Left lung (tissue), 10 donors: ENCODE measurements around the gene HDAC4. TPM values are rescaled to one million over a fixed set of nuclear protein-coding genes. Genes with fewer than 3 reads are reported as not detected.

Experiments used
- ATAC-seq: fragments of 200-7000 bp; cut with Tn5 transposase; one replicate; pipeline ENCODE4 v1.9.1; 2020; ENCODE audit warnings: moderate library complexity
- DNase-seq, 4 donors: peaks; one replicate each; pipeline ENCODE4 v3.0.0-alpha.2; 2013 to 2020
- H3K27ac ChIP-seq, 2 donors: fragments of 200-600 bp; sonication (generic) in 1 of 2; one replicate each; pipeline versions ENCODE4 v1.5.0 to v1.8.0; 2020 to 2021
- H3K27me3 ChIP-seq, 2 donors: fragments of 200-600 bp; sonication (generic) in 1 of 2; one replicate each; pipeline versions ENCODE4 v1.5.0 to v1.8.0; 2020 to 2021
- H3K36me3 ChIP-seq, 2 donors: fragments of 200-600 bp; sonication (generic) in 1 of 2; one replicate each; pipeline versions ENCODE4 v1.5.0 to v1.8.0; 2020 to 2021
- H3K4me1 ChIP-seq, 2 donors: fragments of 200-600 bp; one replicate each; pipeline ENCODE4 v1.8.0; 2021
- H3K4me3 ChIP-seq, 2 donors: fragments of 200-600 bp; sonication (generic) in 1 of 2; one replicate each; pipeline versions ENCODE4 v1.5.0 to v1.8.0; 2020 to 2021; ENCODE audit warnings: mild to moderate bottlenecking in 1 of 2
- H3K9me3 ChIP-seq, 2 donors: fragments of 200-600 bp; sonication (generic) in 1 of 2; one replicate each; pipeline versions ENCODE4 v1.5.0 to v1.8.0; 2020 to 2021
- CTCF ChIP-seq, 2 donors: fragments of 200-600 bp; sonication (generic) in 1 of 2; IDR thresholded peaks; one replicate each; pipeline versions ENCODE4 v1.5.0 to v1.8.0; 2021; ENCODE audit warnings: antibody characterized with exemption in 2 of 2
- intact Hi-C, 2 donors: fragments of 100-400 bp; cut with DNase I; formaldehyde crosslinking; loops; one replicate each; pipeline versions ENCODE4 v1.11.2 to v1.14.2; 2022
- polyA plus RNA-seq, 6 donors: library from polyadenylated mRNA; unstranded; fragments of 120-200 nt; gene quantifications; one replicate each; pipeline ENCODE4 v1.2.1, GENCODE V29; 2013; ENCODE audit not compliant: insufficient read length in 6 of 6
- total RNA-seq, 2 donors: library from RNA; stranded (reverse); fragmentation: NEBNext Ultra II Directional; extraction: Animal tissue kit (Norgen Biotek cat#: 25700); gene quantifications; one replicate each; pipeline ENCODE4 v1.2.1, GENCODE V29; 2021
- donor health status: DM: no; HTN: yes; CAD: no.
- donor health status: DM: no; HTN: no; CAD: no.

Gene HDAC4
- total and polyA plus RNA-seq, 8 donors = 9.9 to 36.8 (median 12.8) TPM

- intact Hi-C loops = no loop called here
- DNase-seq = peak in 2 of 4 donors; percentile 62 to 80
- peaks cover 54 to 84% of the 10 kb centered on the region in 2 donors for H3K4me1 ChIP-seq
Measured at GRCh38 chr2:239222312-239222660, 178.5 kb downstream of the HDAC4 start.

GRCh38 chr2:239220981-239221396 is 179.8 kb downstream of the HDAC4 start:
- DNase-seq (no peak), ATAC-seq (no peak)
- Histone ChIP-seq H3K27ac (peak overlapping the region; percentile 91 to 93), H3K4me3 (no peak overlapping the region), H3K36me3 (no peaks in the 10 kb centered on the region), H3K9me3 (no peaks in the 10 kb centered on the region), H3K4me1 (peaks cover 51 to 84% of the 10 kb centered on the region in 2 donors), H3K27me3 (no peaks in the 10 kb centered on the region)
- no peak for TF ChIP-seq CTCF (IDR thresholded peaks at IDR 0.05)
- intact Hi-C loops = no loop called here

More at GRCh38 chr2:239222312-239222660, 178.5 kb downstream of the HDAC4 start:
- Histone ChIP-seq H3K36me3 (no peaks in the 10 kb centered on the region), H3K9me3 (no peaks in the 10 kb centered on the region), H3K4me3 (peak overlapping the region in 1 of 2 donors; percentile 4), H3K27me3 (no peaks in the 10 kb centered on the region), H3K27ac (peak overlapping the region; percentile 91 to 93)
- peak; percentile 63 for ATAC-seq
- no peak for TF ChIP-seq CTCF (IDR thresholded peaks at IDR 0.05)

GRCh38 chr2:239220341-239220740 is 180.5 kb downstream of the HDAC4 start:
- ATAC-seq = no peak
- intact Hi-C loops = no loop called here

GRCh38 chr2:239216614-239217273 is 184.1 kb downstream of the HDAC4 start:
- H3K4me3 ChIP-seq = no peak overlapping the region
- ATAC-seq (no peak), DNase-seq (no peak)
- no peak for TF ChIP-seq CTCF (IDR thresholded peaks at IDR 0.05)
- peak overlapping the region in 1 of 2 donors; percentile 57 for H3K27ac ChIP-seq
- intact Hi-C loops = no loop called here
- no peaks in the 10 kb centered on the region for H3K9me3 ChIP-seq
- no peaks in the 10 kb centered on the region for H3K36me3 ChIP-seq
- H3K27me3 ChIP-seq = no peaks in the 10 kb centered on the region
- H3K4me1 ChIP-seq = peaks cover 15 to 62% of the 10 kb centered on the region in 2 donors

More at GRCh38 chr2:239220341-239220740, 180.5 kb downstream of the HDAC4 start:
- DNase-seq = no peak
- no peaks in the 10 kb centered on the region for H3K9me3 ChIP-seq
- TF ChIP-seq CTCF (IDR thresholded peaks at IDR 0.05) = no peak
- no peaks in the 10 kb centered on the region for H3K36me3 ChIP-seq
- no peak overlapping the region for H3K4me3 ChIP-seq
- H3K27ac ChIP-seq = peak overlapping the region in 1 of 2 donors; percentile 93
- H3K27me3 ChIP-seq = no peaks in the 10 kb centered on the region
- H3K4me1 ChIP-seq = peaks cover 45 to 84% of the 10 kb centered on the region in 2 donors

GRCh38 chr2:239215988-239216613 is 184.7 kb downstream of the HDAC4 start:
- intact Hi-C loops = no loop called here
- ATAC-seq = no peak
- peak overlapping the region in 1 of 2 donors; percentile 57 for H3K27ac ChIP-seq
- no peak for DNase-seq
- H3K4me3 ChIP-seq = no peak overlapping the region
- no peaks in the 10 kb centered on the region for H3K9me3 ChIP-seq
- H3K36me3 ChIP-seq = no peaks in the 10 kb centered on the region
- TF ChIP-seq CTCF (IDR thresholded peaks at IDR 0.05) = no peak
- H3K27me3 ChIP-seq = no peaks in the 10 kb centered on the region
- peaks cover 9 to 58% of the 10 kb centered on the region in 2 donors for H3K4me1 ChIP-seq
